A549 treated with CpdA at 1 μM for 4 hours (cell line): ENCODE results near the gene FBL. TPM values are rescaled to one million over a fixed set of nuclear protein-coding genes. Genes with fewer than 3 reads are reported as not detected.

Experiments
- total RNA-seq: library from RNA; stranded (reverse); fragments of 200-300 nt; extraction: Qiagen RNA extraction; gene quantifications from 5 replicates; pipeline ENCODE4 v1.2.3, GENCODE V29; 2022; ENCODE audit warnings: low read depth

Gene FBL
- 587 to 784 TPM (median 713 TPM) in 5 replicates for total RNA-seq

GRCh38 chr19:39845933-39846677 lies at the start of gene FBL:
TSS of gene FBL (minus strand) at chr19:39846379. CDS start at chr19:39846300, 79 bp downstream.

DNA sequence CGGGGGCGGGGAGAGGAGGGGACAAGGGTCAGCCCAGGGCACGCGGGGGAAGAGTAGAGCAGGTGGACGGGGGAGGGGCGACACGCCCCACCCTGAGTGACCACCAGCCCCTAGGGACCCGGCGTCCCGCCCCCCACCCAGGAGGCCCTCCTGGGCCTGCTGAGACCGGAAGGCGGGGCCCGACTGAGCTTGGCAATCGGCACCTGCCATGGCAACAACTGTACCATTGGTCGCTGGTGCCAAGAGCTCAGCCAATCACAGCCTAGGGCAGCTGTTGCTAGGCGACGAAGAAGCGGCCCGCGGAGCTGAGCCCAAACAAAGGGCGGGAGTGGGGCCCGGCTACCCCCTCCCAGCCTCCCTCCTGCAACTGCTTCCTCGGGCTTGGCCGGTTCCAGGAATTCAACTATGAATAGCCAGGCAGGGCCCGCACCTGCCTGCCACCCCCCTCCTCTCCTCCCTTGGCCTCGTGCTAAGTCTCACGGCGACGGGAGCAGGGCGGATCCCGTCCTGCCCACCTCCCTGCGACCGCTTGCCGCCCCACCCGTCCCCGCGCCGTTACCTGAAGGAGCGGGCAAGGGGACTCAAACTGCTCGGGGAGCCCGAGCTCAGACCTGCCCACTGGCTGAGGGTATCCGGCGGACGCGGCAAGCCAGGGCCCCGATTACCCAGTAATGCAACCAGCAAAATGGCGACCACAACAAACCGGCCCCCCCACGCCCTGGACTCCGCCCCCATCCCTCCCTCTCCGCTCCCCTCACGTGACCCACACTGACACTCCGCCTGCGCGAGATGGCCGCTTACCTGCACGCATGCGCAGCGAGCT lies 12.5 kb downstream of the FBL start, which contains the start of gene DYRK1B:
Gene DYRK1B (minus strand): TSS at position 699 of the 823 bp plus-strand sequence. CDS start 2,295 bp downstream, outside the sequence.

Other genes starting within 250 kb of the FBL start
- gene LGALS13, start 243.9 kb downstream of the FBL start, total RNA-seq = not detected in 5 replicates
- gene LGALS16, start 190.5 kb downstream of the FBL start, total RNA-seq = not detected in 5 replicates
- gene LGALS14, start 141.9 kb downstream of the FBL start, total RNA-seq = not detected in 5 replicates
- not detected in 5 replicates for gene CLC, start 108.3 kb downstream of the FBL start, total RNA-seq
- gene LEUTX, start 67.5 kb downstream of the FBL start, total RNA-seq = not detected in 5 replicates
- 18.3 to 26.0 TPM (median 23.3 TPM) in 5 replicates for gene DYRK1B, start 12.2 kb downstream of the FBL start, total RNA-seq
- 0.49 to 1.1 TPM (median 0.99 TPM) in 5 replicates for gene FCGBP, start 88.3 kb upstream of the FBL start, total RNA-seq
- 277 to 306 TPM (median 291 TPM) in 5 replicates for gene PSMC4, start 124.8 kb upstream of the FBL start, total RNA-seq
- 2.0 to 3.1 TPM (median 2.4 TPM) in 5 replicates for gene ZNF546, start 150.7 kb upstream of the FBL start, total RNA-seq
- 5.1 to 7.6 TPM (median 5.8 TPM) in 5 replicates for gene ZNF780B, start 209.9 kb upstream of the FBL start, total RNA-seq
- gene ZNF780A, start 244.6 kb upstream of the FBL start, total RNA-seq = 28.7 to 32.0 TPM (median 30.2 TPM) in 5 replicates